Epithelial cell of esophagus (primary cell): ENCODE results near the gene SLC20A1.
"Not testable (repeated sequence)": the region's sequence is repeated elsewhere in the genome, so short reads cannot be mapped to it uniquely, and the experiment has no call there.

Experiments used
- DNase-seq: peaks from one replicate; pipeline ENCODE4 v3.0.0; 2010; ENCODE audit warnings: low read depth
- H3K4me3 ChIP-seq: 2 replicates; pipeline ENCODE4 v1.5.1; 2011; ENCODE audit warnings: mild to moderate bottlenecking, low read length, control low read depth
- CTCF ChIP-seq: IDR thresholded peaks from 2 replicates; pipeline ENCODE4 v1.5.1; 2011; ENCODE audit warnings: low read depth, mild to moderate bottlenecking, low read length, control low read depth, inconsistent platforms; ENCODE audit not compliant: insufficient read depth; ENCODE audit errors: missing control alignments

SLC20A1 gene

GRCh38 chr2:112661656-112662305 is 16.0 kb downstream of the SLC20A1 start:
- no peak overlapping the region for H3K4me3 ChIP-seq
- peak; percentile 55 for DNase-seq
- no peak for TF ChIP-seq CTCF

GRCh38 chr2:112662704-112663103 is 17.0 kb downstream of the SLC20A1 start:
- DNase-seq: no peak
- no peak for TF ChIP-seq CTCF
- no peak overlapping the region for H3K4me3 ChIP-seq

DNA sequence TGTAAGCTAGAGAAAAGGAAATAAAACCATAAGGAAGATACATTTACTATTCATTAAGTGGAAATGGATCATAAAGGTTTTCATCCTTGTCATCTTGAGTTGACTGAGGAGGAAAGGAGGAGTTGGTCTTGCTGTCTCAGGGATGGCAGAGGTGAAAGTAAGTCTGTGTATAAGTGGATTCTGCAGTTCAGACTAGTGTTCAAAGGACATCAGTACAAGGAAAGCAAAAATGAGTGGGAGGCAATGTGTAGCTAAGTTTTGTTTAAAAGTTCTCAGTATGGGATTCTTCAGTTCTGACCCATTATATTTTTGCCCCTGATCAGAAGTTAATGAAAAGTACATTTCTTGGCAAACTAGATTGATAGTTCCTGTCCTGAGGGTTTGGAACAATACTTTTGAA is 18.9 kb downstream of the SLC20A1 start:
- no peak overlapping the region for H3K4me3 ChIP-seq
- no peak for TF ChIP-seq CTCF
- no peak for DNase-seq

DNA sequence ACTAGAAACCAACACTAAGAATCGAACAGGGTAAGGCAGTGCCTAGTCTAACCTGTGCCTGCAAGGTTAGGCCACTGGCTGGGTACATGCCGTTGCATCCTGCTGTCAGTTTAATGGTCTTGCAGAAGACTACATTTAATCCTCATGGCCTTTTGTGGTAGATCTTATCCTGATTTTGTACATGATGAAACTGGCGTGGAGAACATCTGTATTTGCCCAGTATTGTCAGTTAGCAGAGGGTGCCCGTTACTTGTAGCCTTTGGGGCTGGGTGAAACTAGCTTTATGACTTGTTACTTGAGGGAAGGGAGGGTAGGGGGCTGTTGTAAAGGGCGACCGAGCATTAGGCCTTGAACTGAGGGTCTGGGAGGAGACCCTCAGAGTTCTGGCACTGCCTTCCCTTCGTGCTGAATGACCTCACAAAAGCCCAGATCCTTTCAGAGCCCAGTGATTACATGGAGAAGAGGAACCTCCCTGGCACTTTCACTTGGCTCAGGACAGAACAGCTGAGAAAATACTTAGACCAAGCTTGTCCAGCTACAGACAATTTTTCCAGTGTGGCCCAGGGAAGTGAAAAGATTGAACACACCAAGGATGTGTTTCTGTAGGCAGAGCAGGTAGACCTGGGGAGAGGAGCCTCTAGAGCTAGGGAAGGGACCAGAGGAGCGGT is 19.5 kb downstream of the SLC20A1 start:
- no peak overlapping the region for H3K4me3 ChIP-seq
- no peak for DNase-seq
- no peak for TF ChIP-seq CTCF

- H3K4me3 ChIP-seq: no peak overlapping the region
- no peak for TF ChIP-seq CTCF
Measured at GRCh38 chr2:112666761-112667122, 21.0 kb downstream of the SLC20A1 start.

GRCh38 chr2:112667540-112667939 is 21.8 kb downstream of the SLC20A1 start:
- not testable (repeated sequence) for DNase-seq, H3K4me3 ChIP-seq

More at GRCh38 chr2:112666761-112667122, 21.0 kb downstream of the SLC20A1 start:
- DNase-seq: peak; percentile 35

GRCh38 chr2:112669667-112670066 is 23.9 kb downstream of the SLC20A1 start:
- no peak for TF ChIP-seq CTCF
- no peak overlapping the region for H3K4me3 ChIP-seq

More at GRCh38 chr2:112669667-112670066, 23.9 kb downstream of the SLC20A1 start:
- no peak for DNase-seq
